OCI-LY3 (cell line): ENCODE data around the gene BAMBI.

Experiments
- CTCF ChIP-seq: fragments of 200-600, 300-600 bp; sonication (generic); IDR thresholded peaks from 2 replicates; pipeline ENCODE4 v1.5.1; 2014; ENCODE audit warnings: antibody characterized with exemption, low read length, low read depth
- EZH2phosphoT487 ChIP-seq: fragments of 200-600 bp; shearing (Covaris generic); IDR thresholded peaks from 2 replicates; pipeline ENCODE4 v1.6.1; 2018; ENCODE audit warnings: antibody characterized with exemption, mixed run types, low read depth

- TF ChIP-seq CTCF, result no peak
- TF ChIP-seq EZH2phosphoT487, result no peak
Observed at GRCh38 chr10:28694530-28694929, 17.2 kb downstream of the BAMBI start.
